ENCODE measurements around the gene DUS2. TPM values are rescaled to one million over a fixed set of nuclear protein-coding genes. Genes with fewer than 3 reads are reported as not detected.
A peak's percentile ranks its signal among the peaks of the same experiment; 100 is the strongest.
"Not testable (repeated sequence)": the region's sequence is repeated elsewhere in the genome, so short reads cannot be mapped to it uniquely, and the experiment has no call there.

DUS2 gene
- total RNA-seq, 1 donor: 11.3 TPM

DNA sequence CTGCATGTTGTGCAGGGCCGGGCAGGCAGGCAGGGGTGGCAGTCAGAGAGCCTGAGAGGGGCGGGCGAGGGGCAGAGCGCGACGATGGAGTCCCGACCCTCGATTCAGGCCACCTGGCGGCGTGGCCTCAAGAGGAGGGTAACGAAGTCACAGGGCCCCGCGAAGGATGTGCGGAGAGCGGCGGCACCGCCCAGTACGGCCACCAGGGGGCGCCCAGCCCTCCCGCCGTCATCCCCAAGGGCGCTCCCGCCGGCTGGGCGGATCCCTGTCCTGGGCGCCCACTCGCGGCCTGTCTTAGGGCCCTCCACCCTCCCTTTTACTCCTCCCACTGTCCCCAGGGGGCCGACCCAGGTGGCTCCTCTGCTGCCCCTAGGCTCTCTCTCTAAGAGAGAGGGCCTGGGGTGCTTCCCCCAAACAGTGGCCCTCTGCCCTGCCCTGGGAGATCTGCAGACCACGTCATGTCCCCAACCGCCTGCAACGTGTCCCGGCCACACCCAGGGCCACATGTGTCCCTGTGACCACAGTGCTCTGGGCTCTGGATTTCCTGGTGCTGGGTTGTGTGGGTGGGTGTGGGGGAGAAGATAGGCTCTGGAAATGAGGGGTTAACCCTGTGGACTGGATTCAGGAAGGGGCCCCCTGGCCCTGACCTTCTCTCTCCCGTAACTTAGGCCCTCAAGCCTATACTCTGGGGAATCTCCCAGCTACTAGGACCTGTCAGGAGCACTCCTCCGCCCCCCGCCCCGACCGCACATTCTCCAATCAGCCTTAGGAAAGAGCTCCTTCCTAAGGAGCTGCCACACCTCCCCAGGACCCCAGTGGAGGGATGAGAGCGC, 29.7 kb upstream of the DUS2 start:
- no peaks in the 10 kb centered on the region for H3K9me3 ChIP-seq (ENCODE audit: low read depth, low read length)
- H3K27me3 ChIP-seq (ENCODE audit: insufficient read depth, low read length): no peaks in the 10 kb centered on the region
- H3K4me1 ChIP-seq (ENCODE audit: insufficient read depth, low read length): peaks cover 70% of the 10 kb centered on the region
- peak overlapping the region; percentile 38 for H3K4me3 ChIP-seq (ENCODE audit: low read length)

DNA sequence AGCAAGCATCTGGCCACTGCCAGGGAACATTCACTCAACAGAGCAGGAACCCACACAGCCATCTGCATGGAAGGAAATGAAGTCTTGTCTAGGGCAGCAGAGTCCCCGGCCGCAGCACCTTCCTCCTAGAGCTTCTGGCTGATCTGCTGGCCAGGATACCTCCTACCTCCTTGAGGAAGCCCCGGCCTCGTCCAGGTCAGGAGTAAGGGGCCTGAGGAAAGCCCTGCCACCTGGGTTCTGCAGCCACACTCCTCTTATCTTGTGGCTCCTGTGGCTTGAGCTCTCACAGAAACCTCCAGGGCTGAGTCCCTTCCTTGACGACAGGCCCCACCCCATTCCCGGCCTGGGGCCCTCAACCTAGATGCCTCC, 29.1 kb upstream of the DUS2 start:
- Histone ChIP-seq H3K4me1 (ENCODE audit: insufficient read depth, low read length) (peaks cover 70% of the 10 kb centered on the region), H3K4me3 (ENCODE audit: low read length) (peak overlapping the region; percentile 38)
- H3K27me3 ChIP-seq (ENCODE audit: insufficient read depth, low read length); H3K9me3 ChIP-seq (ENCODE audit: low read depth, low read length): not testable (repeated sequence)

DNA sequence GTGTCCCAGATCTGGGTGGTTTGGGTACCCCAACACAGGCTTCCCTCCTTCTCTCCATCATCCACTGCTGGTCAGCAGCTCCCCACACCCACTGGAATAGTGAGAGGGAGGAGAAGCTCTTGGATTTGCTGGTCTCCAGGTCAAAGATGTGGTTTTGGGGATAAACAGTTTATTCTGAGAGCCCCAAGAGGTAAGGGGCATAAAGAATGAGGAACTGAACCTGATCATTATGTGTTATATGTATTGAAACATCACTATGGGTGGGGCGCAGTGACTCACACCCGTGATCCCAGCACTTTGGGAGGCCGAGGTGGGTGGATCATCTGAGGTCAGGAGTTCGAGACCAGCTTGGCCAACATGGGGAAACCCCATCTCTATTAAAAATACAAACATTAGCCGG, 27.7 kb upstream of the DUS2 start:
- Histone ChIP-seq H3K4me3 (ENCODE audit: low read length) (no peak overlapping the region), H3K9me3 (ENCODE audit: low read depth, low read length) (no peaks in the 10 kb centered on the region), H3K27me3 (ENCODE audit: insufficient read depth, low read length) (no peaks in the 10 kb centered on the region), H3K4me1 (ENCODE audit: insufficient read depth, low read length) (peaks cover 81% of the 10 kb centered on the region)

DNA sequence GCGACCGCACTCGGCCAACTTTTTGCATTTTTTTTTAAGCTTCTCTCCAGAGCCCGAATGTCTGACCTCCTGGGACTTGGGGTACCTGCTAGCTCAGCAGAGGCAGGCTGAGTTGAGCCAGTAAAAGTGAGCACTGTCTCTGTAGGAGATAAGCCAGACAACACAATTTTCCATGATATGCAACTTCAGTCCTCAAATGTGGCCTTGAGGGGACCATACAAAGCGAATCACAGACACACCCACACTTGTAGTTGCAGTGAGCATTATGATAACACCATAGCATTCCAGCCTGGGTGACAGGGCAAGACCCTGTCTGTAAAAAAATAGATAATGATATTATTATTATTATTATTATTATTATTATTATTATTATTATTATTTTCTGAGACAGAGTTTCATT, 26.4 kb upstream of the DUS2 start:
- Histone ChIP-seq H3K4me3 (ENCODE audit: low read length) (no peak overlapping the region), H3K4me1 (ENCODE audit: insufficient read depth, low read length) (peaks cover 94% of the 10 kb centered on the region), H3K27me3 (ENCODE audit: insufficient read depth, low read length) (no peaks in the 10 kb centered on the region), H3K9me3 (ENCODE audit: low read depth, low read length) (no peaks in the 10 kb centered on the region)

DNA sequence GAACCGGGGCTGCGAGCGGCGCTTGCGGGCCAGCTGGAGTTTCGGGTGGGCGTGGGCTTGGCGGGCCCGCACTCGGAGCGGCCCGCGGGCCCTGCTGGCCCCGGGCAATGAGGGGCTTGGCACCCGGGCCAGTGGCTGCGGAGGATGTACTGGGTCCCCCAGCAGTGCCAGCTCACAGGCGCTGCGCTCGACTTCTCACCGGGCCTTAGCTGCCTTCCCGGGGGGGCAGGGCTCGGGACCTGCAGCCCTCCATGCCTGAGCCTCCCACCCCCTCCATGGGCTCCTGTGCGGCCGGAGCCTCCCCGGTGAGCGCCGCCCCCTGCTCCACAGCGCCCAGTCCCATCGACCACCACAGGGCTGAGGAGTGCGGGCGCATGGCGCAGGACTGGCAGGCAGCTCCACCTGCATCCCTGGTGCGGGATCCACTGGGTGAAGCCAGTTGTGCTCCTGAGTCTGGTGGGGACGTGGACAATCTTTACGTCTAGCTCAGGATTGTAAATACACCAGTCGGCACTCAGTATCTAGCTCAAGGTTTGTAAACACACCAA, 24.8 kb upstream of the DUS2 start:
- not testable (repeated sequence) for H3K27me3 ChIP-seq (ENCODE audit: insufficient read depth, low read length)

DNA sequence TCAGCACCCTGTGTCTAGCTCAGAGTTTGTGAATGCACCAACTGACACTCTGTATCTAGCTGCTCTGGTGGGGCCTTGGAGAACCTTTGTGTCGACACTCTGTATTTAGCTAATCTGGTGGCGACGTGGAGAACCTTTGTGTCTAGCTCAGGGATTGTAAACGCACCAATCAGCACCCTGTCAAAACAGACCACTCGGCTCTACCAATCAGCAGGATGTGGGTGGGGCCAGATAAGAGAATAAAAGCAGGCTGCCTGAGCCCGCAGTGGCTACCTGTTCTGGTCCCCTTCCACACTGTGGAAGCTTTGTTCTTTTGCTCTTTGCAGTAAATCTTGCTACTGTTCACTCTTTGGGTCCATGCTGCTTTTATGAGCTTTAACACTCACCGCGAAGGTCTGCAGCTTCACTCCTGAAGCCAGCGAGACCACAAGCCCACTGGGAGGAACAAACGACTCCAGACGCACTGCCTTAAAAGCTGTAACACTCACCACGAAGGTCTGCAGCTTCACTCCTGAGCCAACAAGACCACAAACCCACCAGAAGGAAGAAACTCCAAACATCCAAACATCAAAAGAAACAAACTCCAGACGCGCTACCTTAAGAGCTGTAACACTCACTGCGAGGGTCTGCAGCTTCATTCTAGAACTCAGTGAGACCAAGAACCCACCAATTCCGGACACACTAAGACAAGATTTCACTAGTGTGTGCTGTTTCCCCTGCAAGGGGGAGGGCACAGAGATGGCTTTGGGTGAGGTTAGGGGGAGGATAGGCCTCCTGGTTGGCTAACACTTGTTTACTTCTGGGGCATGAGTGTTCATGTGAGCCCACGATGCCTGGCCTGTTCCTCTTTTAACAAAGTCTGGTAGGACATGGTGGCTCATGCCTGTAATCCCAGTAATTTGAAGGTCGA, 24.1 kb upstream of the DUS2 start, which contains the start of gene DPEP2:
Gene DPEP2, minus strand, starts transcription at position 706 of the 910 bp plus-strand sequence. CDS start 6,272 bp downstream, outside the sequence.
- not testable (repeated sequence) for H3K27me3 ChIP-seq (ENCODE audit: insufficient read depth, low read length); H3K9me3 ChIP-seq (ENCODE audit: low read depth, low read length)
- Histone ChIP-seq H3K4me1 (ENCODE audit: insufficient read depth, low read length) (peaks cover 72% of the 10 kb centered on the region), H3K4me3 (ENCODE audit: low read length) (peak within 1 kb of the TSS; percentile 41)

More for the DNA sequence above, 24.8 kb upstream of the DUS2 start:
- peak overlapping the region; percentile 41 for H3K4me3 ChIP-seq (ENCODE audit: low read length)
- H3K9me3 ChIP-seq (ENCODE audit: low read depth, low read length): not testable (repeated sequence)
- H3K4me1 ChIP-seq (ENCODE audit: insufficient read depth, low read length): peaks cover 80% of the 10 kb centered on the region

DNA sequence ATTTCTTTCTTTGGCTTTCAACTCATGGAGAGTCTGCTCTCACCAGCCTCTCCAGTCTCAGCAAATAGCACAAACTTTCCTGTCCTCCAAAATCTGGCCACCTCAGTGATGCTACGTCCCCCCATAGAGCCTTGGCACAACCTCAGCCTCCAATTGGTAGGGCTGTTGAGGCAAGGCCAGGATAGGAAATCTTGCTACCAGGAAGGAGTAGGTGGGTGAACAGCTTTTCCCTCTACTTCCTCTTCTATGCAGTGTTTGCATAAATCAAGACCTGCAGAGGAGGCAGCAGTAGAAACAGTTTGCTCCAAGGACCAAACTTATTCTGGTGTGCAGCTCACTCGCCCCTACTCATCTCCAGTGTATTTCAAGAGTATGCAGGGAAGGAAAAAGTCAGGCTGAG, 23.1 kb upstream of the DUS2 start:
- Histone ChIP-seq H3K4me1 (ENCODE audit: insufficient read depth, low read length) (peaks cover 74% of the 10 kb centered on the region), H3K4me3 (ENCODE audit: low read length) (peak overlapping the region; percentile 41)

DNA sequence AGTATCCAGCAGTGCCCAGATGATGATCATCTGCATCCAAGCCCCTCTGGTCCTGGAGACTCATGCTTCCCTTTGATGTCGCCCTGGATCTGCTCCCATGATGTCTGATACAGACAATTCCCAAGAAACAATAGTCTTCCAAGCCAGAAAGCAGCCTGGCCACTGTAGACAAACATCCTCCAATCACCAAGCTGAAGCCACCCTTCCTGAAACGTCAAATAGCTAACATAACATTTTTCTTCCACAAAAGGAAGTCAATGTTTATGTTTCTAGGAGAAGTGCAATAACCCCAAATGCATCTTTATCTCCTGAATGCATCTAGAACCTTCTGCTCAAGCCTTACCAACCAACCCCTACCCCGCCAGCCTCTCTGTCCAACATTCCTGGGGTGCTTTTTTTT, 22.6 kb upstream of the DUS2 start:
- peaks cover 74% of the 10 kb centered on the region for H3K4me1 ChIP-seq (ENCODE audit: insufficient read depth, low read length)
- peak overlapping the region; percentile 41 for H3K4me3 ChIP-seq (ENCODE audit: low read length)
- H3K27me3 ChIP-seq (ENCODE audit: insufficient read depth, low read length): no peaks in the 10 kb centered on the region
- no peaks in the 10 kb centered on the region for H3K9me3 ChIP-seq (ENCODE audit: low read depth, low read length)

More for the DNA sequence above, 23.1 kb upstream of the DUS2 start:
- Histone ChIP-seq H3K27me3 (ENCODE audit: insufficient read depth, low read length) (no peaks in the 10 kb centered on the region), H3K9me3 (ENCODE audit: low read depth, low read length) (no peaks in the 10 kb centered on the region)

DNA sequence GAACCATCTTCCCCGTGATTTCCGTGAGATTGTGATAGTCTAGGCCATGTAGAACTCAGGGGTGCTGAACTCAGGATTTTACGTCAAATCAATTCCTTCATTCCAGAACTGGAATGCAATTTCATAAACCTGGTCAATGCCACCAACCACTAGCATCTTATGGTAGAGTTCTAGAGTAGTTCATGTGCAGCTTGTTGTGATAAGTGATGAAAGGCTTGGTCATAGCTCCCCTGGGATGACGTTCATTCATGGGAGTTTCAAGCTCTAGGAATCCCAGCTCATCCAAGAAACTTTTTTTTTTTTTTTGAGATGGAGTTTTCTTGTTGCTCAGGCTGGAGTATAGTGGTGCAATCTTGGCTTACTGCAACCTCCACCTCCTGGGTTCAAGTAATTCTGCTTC, 20.1 kb upstream of the DUS2 start:
- H3K27me3 ChIP-seq (ENCODE audit: insufficient read depth, low read length): no peaks in the 10 kb centered on the region
- no peak overlapping the region for H3K4me3 ChIP-seq (ENCODE audit: low read length)
- H3K4me1 ChIP-seq (ENCODE audit: insufficient read depth, low read length): peaks cover 73% of the 10 kb centered on the region
- no peaks in the 10 kb centered on the region for H3K9me3 ChIP-seq (ENCODE audit: low read depth, low read length)

DNA sequence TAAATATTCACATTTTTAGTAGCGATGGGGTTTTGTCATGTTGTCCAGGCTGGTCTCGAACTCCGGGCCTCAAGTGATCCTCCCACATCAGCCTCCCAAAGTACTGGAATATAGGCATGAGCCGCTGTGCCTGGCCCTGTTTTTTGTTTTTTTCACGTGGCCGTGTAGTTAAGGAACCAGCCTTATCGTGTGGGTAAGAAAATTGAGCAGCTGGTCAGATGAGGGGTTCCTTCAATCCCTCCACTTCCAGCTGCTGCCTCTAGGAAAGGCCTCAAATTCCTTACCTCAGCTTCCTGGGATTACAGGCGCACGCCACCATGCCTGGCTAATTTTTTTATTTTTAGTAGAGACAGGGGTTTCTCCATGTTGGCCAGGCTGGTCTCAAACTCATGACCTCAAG, 17.9 kb upstream of the DUS2 start:
- Histone ChIP-seq H3K4me3 (ENCODE audit: low read length) (no peak overlapping the region), H3K27me3 (ENCODE audit: insufficient read depth, low read length) (no peaks in the 10 kb centered on the region), H3K9me3 (ENCODE audit: low read depth, low read length) (no peaks in the 10 kb centered on the region), H3K4me1 (ENCODE audit: insufficient read depth, low read length) (peaks cover 60% of the 10 kb centered on the region)

DNA sequence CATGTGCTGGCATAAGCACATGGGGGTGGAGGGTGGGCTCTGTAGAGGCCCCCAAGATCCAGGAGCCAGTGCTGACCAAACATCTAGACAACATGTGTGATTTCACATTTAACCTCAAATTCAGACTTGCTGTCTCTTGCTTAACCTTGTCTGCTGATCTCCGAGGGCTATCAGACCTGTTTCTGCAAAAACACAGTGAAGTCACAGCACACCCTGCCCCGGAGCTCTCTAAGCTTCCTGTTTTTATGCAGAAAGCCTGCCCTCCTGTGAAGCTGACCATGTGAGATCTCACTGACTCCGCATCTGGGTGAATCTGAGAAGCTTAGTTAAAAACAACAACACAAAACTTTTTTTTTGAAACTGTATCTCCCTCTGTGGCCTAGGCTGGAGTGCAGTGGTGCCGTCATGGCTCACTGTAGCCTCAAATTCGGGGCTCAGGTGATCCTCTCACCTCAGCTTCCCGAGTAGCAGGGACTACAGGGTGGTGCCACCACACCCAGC, 17.2 kb upstream of the DUS2 start:
- Histone ChIP-seq H3K4me1 (ENCODE audit: insufficient read depth, low read length) (peaks cover 54% of the 10 kb centered on the region), H3K27me3 (ENCODE audit: insufficient read depth, low read length) (no peaks in the 10 kb centered on the region), H3K9me3 (ENCODE audit: low read depth, low read length) (no peaks in the 10 kb centered on the region), H3K4me3 (ENCODE audit: low read length) (no peak overlapping the region)

DNA sequence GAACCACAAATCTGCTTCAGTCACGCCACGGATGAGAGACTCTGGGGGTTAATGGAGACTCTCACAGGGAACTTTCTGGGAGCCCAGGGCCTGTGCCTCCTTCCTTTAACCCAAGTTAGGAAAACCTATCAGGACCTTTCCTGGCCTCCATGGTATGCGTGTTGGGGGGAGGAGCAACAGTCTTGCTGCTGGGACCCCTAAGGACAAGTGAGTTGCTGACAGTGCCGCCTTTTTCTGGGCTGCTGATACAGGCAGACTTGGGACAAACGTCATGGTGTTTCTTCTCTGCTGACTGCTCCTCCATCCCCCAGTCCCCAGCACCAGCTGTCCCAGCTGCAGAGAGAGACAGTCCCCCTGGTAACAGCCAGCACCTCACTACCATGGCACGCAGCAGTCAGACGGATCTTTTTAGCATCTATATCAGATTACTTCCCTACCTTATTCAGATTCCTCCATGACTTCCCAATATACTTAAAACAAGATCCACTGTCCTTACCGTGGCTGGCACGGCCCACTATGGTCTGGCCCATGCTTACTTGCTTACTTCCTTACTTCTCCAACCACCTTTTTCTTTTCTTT, 13.8 kb upstream of the DUS2 start:
- H3K4me3 ChIP-seq (ENCODE audit: low read length): no peak overlapping the region
- H3K9me3 ChIP-seq (ENCODE audit: low read depth, low read length): no peaks in the 10 kb centered on the region
- no peaks in the 10 kb centered on the region for H3K27me3 ChIP-seq (ENCODE audit: insufficient read depth, low read length)
- H3K4me1 ChIP-seq (ENCODE audit: insufficient read depth, low read length): peaks cover 61% of the 10 kb centered on the region

DNA sequence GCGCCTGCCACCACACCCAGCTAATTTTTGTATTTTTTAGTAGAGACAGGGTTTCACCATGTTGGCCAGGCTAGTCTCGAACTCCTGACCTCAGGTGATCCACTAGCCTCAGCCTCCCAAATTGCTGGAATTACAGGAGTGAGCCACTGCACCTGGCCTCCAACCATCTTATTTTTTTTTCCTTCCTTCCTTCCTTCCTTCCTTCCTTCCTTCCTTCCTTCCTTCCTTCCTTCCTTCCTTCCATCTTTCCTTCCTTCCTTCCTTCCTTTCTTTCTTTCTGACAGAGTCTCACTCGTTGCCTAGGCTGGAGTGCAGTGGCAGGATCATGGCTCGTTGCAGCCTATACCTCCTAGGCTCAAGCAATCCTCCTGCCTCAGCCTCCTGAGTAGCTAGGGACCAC, 13.2 kb upstream of the DUS2 start:
- not testable (repeated sequence) for H3K4me3 ChIP-seq (ENCODE audit: low read length); H3K9me3 ChIP-seq (ENCODE audit: low read depth, low read length); H3K27me3 ChIP-seq (ENCODE audit: insufficient read depth, low read length)
- peaks cover 56% of the 10 kb centered on the region for H3K4me1 ChIP-seq (ENCODE audit: insufficient read depth, low read length)

DNA sequence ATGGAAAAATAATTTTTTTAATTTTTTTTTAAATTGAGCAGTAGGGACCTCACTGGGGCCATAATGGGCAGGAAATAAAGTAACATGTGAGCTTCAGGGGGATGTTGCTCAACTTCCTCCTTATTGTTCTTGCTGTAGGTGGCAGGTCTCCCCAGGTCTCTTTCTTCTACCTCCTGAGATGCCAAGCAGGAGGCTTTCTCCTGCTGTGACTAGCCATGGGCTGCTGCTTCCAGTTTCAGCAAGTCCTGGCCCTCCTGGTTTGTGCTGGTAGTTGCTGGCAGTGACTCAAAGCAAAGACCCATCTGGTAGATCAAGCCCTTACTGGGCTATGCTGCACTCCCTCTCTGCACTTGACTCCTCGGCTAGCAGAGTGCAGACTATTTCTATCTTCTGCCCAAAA, 9.6 kb upstream of the DUS2 start:
- Histone ChIP-seq H3K27me3 (ENCODE audit: insufficient read depth, low read length) (no peaks in the 10 kb centered on the region), H3K4me3 (ENCODE audit: low read length) (no peak overlapping the region), H3K9me3 (ENCODE audit: low read depth, low read length) (no peaks in the 10 kb centered on the region), H3K4me1 (ENCODE audit: insufficient read depth, low read length) (peaks cover 27% of the 10 kb centered on the region)

DNA sequence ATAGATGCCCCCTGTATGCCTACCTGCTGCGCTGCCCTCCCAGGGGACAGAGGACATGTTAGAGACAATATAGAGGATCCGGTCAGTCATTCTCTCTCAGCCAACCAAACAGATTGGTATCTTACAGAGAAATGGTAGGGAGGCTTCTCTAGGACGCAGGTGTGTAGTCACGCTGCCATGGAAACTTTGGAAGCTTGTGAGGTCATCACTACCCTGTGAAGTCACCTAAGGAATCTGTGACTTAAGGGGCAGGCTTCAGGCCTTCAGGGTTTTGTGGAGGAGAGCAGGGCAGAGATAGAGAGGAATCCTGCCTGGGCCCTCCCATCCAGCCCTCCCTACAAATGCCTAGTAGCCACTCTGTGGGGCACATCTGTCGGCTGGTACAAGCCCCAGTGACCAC, 7.4 kb upstream of the DUS2 start, which contains the start of gene DPEP2NB:
Gene DPEP2NB, minus strand, starts transcription at position 231 of the 400 bp plus-strand sequence. Its CDS starts 141 bp downstream, at position 90.
- no peaks in the 10 kb centered on the region for H3K27me3 ChIP-seq (ENCODE audit: insufficient read depth, low read length)
- H3K9me3 ChIP-seq (ENCODE audit: low read depth, low read length): no peaks in the 10 kb centered on the region
- H3K4me1 ChIP-seq (ENCODE audit: insufficient read depth, low read length): peaks cover 20% of the 10 kb centered on the region
- H3K4me3 ChIP-seq (ENCODE audit: low read length): no peak within 1 kb of the TSS
